ENCODE measurements around the gene CMPK2.

Gene CMPK2

DNA sequence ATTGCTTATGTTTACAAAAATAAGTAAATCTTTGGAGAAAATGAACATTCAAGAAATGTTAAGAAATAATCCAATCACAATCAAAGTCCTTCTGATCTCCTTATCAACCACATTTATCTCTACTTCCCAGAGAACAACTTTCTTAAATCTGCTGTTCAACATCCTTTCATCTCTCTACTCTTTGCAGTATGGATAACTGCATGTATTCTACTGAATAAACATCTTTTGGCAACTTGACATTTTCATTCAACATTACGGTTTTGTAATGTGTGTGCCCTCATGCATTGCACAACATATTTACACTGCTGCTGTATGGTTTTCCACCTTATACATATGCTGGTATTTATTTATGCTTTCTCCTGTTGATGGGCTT, 9.2 kb downstream of the CMPK2 start:
- H3K27me3 Mint-ChIP-seq (ENCODE audit: low read depth), result peaks cover 1% of the 10 kb centered on the region
- no peak for TF ChIP-seq CTCF (IDR thresholded peaks at IDR 0.05; ENCODE audit: unreplicated experiment in 3 of 3)
- peaks cover under 1% of the 10 kb centered on the region for H3K4me1 Mint-ChIP-seq
- H3K36me3 Mint-ChIP-seq (ENCODE audit: low read depth), result peaks cover 42% of the 10 kb centered on the region
- no peak overlapping the region for H3K4me3 Mint-ChIP-seq
- peaks cover 40% of the 10 kb centered on the region for H3K9me3 Mint-ChIP-seq
- H3K27ac Mint-ChIP-seq, result no peak overlapping the region

GRCh38 chr2:6855860-6856547, 9.7 kb downstream of the CMPK2 start:
- Mint-ChIP-seq H3K27ac (no peak overlapping the region), H3K4me1 (no peaks in the 10 kb centered on the region), H3K4me3 (no peak overlapping the region), H3K27me3 (ENCODE audit: low read depth) (no peaks in the 10 kb centered on the region), H3K36me3 (ENCODE audit: low read depth) (peaks cover 37% of the 10 kb centered on the region), H3K9me3 (peaks cover 39% of the 10 kb centered on the region)
- no peak for TF ChIP-seq CTCF (IDR thresholded peaks at IDR 0.05; ENCODE audit: unreplicated experiment in 3 of 3)

DNA sequence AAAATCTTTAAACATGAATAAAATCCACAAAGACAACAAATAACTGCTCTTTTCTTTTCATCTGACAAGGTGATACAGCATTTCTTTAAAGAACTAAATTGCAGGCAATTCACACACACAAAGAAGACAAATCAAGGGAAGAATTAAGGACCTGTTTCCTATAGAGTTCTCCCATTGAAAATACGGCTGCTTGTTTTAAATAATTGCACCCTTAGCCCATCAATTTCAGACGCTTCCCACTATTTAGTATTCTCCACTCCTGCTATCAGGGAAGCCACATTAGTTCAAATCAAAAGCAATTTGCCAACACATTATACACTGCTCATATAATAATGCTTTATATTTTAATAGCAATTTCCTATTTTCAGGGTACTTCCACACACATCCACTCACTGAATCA, 11.3 kb downstream of the CMPK2 start:
- no peaks in the 10 kb centered on the region for H3K27me3 Mint-ChIP-seq (ENCODE audit: low read depth)
- TF ChIP-seq CTCF (IDR thresholded peaks at IDR 0.05; ENCODE audit: unreplicated experiment in 3 of 3), result no peak
- peaks cover 28% of the 10 kb centered on the region for H3K36me3 Mint-ChIP-seq (ENCODE audit: low read depth)
- H3K4me1 Mint-ChIP-seq, result no peaks in the 10 kb centered on the region
- no peak overlapping the region for H3K27ac Mint-ChIP-seq
- H3K4me3 Mint-ChIP-seq, result no peak overlapping the region
- peaks cover 36% of the 10 kb centered on the region for H3K9me3 Mint-ChIP-seq

DNA sequence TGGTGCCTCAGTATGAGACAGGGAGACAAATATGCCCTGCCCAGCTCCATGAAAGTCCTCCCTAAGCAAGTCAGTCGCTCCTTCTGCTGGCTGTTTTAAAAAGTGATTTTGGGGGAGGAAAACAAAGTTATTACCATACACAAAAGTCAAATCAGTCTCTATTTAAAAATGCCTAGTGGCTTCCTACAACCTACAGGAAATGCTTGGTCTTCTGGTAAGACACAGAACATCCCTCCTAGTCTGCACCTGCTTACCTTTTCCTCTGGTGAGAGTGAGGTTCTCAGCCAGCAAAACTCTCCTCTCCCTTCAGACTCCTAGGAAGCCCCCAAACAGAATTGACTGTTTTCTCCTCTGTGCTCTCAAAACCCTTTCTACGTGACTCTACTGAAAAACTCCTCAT, 13.5 kb downstream of the CMPK2 start:
- no peak for TF ChIP-seq CTCF (IDR thresholded peaks at IDR 0.05; ENCODE audit: unreplicated experiment in 3 of 3)
- peaks cover 19% of the 10 kb centered on the region for H3K36me3 Mint-ChIP-seq (ENCODE audit: low read depth)
- no peak overlapping the region for H3K27ac Mint-ChIP-seq
- H3K4me1 Mint-ChIP-seq, result no peaks in the 10 kb centered on the region
- no peaks in the 10 kb centered on the region for H3K27me3 Mint-ChIP-seq (ENCODE audit: low read depth)
- no peak overlapping the region for H3K4me3 Mint-ChIP-seq
- peaks cover 38% of the 10 kb centered on the region for H3K9me3 Mint-ChIP-seq

GRCh38 chr2:6846967-6847681, 18.6 kb downstream of the CMPK2 start:
- H3K4me3 Mint-ChIP-seq, result no peak overlapping the region
- H3K27me3 Mint-ChIP-seq (ENCODE audit: low read depth), result no peaks in the 10 kb centered on the region
- H3K36me3 Mint-ChIP-seq (ENCODE audit: low read depth), result peaks cover 31% of the 10 kb centered on the region
- no peaks in the 10 kb centered on the region for H3K4me1 Mint-ChIP-seq
- TF ChIP-seq CTCF (IDR thresholded peaks at IDR 0.05; ENCODE audit: unreplicated experiment in 3 of 3), result no peak
- H3K9me3 Mint-ChIP-seq, result peaks cover 70% of the 10 kb centered on the region
- no peak overlapping the region for H3K27ac Mint-ChIP-seq

- Mint-ChIP-seq H3K9me3 (peaks cover 70% of the 10 kb centered on the region), H3K27me3 (ENCODE audit: low read depth) (no peaks in the 10 kb centered on the region), H3K4me1 (no peaks in the 10 kb centered on the region), H3K27ac (no peak overlapping the region), H3K4me3 (no peak overlapping the region), H3K36me3 (ENCODE audit: low read depth) (peaks cover 31% of the 10 kb centered on the region)
- no peak for TF ChIP-seq CTCF (IDR thresholded peaks at IDR 0.05; ENCODE audit: unreplicated experiment in 3 of 3)
Observed at GRCh38 chr2:6846540-6846939, 19.2 kb downstream of the CMPK2 start.
